HPDE6-E6E7 (cell line): ENCODE measurements around the gene AMIGO3.
"Not testable (repeated sequence)": the region's sequence is repeated elsewhere in the genome, so short reads cannot be mapped to it uniquely, and the experiment has no call there.

ENCODE experiments used
- DNase-seq: peaks from one replicate; pipeline ENCODE4 v3.0.0; 2011; ENCODE audit warnings: missing footprints; ENCODE audit errors: extremely low spot score

Gene AMIGO3

DNA sequence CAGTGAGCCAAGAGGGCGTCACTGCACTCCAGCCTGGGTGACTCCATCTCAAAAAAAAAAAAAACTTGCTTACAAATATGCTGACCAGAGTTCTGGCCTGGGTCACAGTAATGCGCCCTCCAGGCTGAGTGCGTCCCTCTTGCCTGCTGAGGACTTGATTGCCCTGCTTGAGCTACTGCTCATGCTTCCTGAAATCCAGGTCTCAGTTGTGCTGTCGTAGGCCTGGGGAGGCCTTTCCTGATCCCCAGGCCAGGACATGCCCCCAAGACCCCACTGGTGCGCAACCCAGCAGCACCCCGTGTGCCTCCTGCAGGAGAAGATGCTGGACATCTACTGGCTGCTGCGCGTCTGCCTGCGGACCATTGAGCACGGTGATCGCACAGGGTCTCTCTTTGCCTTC, 7.3 kb downstream of the AMIGO3 start:
- DNase-seq: no peak

DNA sequence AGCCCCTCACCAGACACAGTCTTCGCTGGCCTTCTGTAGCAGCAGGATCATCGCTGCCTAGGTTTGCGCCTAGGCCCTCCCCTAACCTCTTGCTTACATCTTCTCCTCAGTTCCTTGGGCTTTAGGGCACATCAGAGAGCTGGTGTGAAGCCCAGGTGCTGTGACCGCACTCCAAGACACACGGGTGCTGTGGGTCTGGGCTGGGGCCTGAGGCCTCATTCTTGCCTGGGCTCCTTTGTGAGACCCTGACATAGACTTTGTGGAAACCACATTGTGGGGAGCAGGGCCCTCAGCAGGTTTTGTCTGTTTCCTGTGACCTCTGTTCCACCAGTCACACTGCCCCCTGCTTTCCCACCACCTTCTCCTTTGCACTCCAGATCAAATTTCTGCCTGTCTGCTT, 8.0 kb downstream of the AMIGO3 start:
- no peak for DNase-seq

DNA sequence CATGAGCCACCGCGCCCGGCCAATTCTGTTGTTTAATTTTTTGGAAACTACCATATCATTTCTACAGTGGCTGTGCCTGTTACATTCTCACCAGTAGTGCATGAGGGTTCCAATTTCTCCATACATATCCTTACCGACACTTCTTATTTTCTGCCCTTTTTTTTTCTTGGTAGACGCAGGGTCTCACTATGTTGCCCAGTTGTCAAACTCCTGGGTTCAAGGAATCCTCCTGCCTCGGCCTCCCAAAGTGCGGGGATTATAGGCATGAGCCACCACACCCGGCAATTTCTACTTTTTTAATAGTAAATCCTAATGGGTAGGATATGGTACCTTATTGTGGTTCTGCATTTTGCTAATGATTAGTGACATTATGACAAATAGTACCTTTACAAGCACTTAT, 9.6 kb downstream of the AMIGO3 start:
- no peak for DNase-seq

DNA sequence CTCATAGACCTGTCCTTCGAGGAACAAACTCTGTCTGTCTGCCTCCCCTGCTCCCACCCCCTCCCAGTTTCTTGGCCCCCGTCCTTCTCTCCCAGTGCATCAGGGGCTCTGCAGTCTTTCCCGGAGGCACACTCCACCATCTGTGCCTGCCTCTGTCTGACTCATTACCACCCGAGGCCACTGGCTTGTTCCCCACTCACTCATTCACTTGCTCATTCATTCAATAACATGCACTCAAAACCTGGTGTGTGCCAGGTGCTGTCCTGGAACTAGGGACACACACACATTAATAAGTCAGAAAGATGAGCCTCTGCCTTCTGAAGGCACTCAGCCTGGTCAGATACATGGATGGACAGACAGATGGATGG, 12.4 kb downstream of the AMIGO3 start:
- DNase-seq: no peak

DNA sequence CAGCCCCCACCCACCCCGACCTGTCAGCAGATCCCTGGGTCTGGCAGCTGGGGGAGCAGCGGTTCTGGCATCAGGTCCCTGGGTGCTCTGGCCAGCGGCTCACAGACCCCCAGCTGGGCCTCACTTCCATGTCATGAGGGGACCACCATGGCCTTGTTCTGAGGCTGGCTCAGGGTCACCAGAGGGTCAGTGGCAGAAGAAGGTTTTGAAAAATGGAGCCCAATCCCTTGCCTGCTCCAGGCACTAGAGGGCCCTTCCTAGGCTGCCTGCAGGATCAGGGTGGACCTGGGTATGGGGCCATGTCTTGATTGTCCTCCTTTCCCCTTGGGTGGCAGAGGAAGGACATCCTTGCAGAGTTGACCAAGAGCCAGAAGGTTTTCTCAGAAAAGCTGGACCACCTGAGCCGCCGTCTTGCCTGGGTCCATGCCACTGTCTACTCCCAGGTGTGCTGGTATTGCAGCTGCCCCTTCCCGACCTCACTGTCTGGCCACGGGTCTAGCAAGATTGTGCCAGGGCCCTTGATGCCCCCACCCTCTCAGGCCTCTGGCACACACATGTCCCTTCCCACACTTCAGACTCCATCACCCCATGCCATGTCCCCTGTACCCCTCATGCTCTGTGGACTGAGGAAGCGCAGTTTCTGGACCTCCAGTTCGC, 12.9 kb downstream of the AMIGO3 start:
- no peak for DNase-seq

DNA sequence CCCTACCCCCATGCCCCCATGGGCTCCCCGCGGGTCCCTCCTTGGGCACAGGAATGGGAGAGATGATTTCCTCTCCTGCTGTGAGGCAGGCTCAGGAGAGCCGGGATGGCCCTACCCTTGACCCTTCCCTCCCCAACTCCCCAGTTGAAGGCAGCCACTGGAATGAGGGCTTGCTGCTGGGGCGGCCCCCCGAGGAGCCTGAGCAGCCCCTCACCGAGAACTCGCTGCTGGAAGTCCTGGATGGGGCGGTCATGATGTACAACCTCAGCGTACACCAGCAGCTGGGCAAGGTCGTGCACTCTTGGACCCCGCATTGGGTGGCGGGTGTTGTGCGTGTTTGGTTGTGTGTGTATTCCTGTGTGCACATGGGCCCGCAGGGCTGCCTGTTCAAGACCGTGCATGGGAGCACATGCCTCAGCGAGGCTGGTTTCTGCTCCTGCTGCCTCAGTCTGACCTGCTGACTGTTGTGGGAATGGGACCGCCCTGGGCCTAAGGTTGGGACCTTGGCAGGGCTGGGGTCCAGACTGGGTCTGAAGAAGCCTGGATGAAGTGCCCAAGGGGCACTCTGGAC, 14.0 kb downstream of the AMIGO3 start:
- DNase-seq: no peak

DNA sequence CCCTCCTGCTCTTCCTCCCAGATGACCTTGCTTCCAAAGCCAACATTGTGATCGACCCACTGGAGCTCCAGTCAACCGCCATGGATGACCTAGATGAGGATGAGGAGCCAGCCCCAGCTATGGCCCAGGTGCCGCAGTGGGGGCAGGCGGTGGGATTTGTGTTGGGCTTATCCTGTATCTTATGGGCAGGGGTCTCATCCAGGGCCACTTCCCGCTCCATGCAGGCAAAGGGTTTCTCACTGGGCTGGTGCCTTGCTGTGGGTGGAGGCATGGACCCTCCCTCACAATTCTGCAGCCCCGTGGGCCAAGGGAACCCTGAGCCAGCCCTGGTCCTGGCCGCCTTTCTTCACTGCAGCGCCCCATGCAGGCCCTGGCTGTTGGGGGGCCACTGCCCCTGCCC, 14.9 kb downstream of the AMIGO3 start:
- no peak for DNase-seq

DNA sequence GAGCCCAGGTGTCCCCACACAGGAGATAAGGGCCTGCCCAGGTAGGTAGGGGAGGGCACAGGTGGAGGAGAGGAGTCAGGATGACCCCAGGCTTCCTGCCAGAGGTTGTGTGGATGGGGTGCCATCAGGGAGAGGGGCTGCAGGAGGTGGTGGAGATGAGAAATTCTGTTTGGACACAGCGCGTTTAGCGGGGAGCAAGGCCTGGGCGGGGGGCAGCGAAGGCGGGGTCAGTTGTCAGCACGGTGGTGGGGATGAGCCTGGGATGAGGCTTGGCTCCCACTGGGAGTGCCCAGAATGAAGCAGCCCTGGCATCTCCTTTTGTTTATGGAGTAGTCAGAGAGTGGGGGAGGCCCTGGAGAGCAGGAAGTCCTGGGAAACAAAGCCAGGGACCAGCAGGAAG, 15.5 kb downstream of the AMIGO3 start:
- no peak for DNase-seq

DNA sequence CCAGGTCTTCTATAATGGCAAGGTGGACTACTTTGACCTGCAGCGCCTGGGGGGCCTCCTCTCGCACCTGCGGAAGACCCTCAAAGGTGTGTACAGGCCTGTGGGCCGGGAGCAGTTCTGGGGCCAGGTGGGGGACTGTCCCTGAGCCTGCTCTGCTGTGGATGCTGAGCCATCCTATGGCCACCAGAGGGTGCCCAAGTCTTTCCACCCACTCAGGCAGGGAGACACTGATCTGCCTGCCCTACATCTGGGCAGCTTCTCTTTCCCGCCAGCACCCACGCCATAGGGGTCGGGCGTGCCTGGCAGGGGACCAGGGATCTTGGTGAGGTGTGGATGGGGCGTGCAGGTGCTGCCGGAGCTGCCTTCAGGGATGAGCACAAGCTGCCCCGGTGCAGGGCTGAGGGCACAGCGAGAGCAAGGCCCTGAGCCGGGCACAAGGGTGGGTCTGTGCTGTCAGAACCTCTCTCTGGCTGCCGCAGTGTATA, 16.0 kb downstream of the AMIGO3 start:
- peak; percentile 49 for DNase-seq

DNA sequence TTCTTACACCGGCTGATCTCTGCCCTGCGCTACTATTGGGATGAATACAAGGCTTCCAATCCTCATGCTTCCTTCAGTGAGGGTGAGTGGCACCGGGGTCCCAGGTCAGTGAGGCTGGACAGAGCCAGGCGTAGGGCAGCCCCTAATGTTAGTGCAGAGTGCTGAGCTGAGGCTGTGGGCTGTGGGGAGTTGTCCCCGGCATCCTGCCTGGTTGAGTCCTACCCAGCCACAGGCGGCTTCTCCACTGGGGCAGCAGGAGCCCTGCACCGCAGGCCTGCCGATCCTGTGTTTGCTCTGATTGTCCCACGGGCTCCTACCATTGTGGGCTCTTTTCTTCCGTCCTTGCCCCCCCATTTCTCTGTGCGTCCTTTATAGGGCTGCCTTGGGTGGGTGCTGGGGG, 16.8 kb downstream of the AMIGO3 start:
- DNase-seq: no peak

DNA sequence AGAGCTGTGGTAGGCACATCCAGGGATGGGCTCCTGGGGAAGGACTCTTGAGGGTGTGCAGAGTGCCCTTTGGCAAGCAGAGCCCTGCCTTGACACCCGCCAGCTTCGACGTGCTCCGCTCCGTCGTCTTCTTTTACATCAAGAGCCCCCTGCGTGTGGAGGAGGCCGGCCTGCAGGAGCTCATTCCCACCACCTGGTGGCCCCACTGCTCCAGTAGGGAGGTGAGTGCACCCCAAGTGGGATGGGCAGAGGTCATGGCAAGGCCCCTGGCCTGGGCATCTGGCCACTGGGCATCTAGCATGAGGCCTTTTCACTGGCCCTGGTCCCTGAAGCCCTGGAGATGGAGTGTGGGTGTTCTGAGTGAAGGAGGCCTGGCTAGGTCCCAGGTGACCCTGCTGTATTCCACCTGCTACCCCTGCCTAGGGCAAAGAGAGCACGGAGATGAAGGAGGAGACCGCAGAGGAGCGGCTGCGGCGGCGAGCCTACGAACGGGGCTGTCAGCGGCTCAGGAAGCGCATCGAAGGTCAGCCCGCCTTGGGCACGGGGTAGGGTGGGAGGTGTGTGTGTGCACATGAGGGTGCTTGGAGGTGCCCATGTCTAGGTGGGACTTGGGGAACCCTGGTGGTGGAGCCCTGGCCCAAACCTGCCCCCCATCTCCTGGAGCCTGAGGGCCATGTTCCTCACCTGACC, 18.0 kb downstream of the AMIGO3 start:
- DNase-seq: no peak

DNA sequence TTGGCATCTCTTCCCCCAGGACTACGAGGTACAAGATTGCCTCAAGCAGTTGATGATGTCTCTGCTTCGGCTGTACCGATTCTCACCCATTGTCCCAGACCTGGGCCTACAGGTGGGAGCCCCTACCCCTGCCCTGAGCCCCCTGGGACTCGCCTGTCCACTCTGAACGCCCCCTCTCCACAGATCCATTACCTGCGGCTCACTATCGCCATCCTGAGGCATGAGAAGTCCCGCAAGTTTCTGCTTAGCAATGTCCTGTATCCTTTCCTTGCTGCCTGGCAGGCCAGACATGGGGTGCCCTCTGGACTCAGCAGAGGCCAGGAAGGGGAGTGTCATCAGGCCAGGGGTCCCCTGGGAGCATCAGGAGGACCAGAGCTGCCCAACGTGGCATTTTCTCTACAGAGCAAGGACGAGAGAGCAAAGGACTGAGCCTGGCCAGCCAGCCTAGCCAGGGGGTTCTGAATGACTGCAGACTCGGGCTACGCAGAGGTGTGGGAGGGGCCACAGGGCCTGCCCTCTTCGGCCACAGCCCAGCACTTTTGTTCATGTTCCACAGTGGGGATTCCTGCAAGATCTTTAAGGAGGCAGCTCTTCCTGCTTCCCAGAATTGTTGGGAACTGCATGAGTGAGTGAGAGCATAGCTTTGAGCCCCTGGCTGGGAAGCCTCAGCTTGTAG, 18.9 kb downstream of the AMIGO3 start:
- DNase-seq: no peak

DNA sequence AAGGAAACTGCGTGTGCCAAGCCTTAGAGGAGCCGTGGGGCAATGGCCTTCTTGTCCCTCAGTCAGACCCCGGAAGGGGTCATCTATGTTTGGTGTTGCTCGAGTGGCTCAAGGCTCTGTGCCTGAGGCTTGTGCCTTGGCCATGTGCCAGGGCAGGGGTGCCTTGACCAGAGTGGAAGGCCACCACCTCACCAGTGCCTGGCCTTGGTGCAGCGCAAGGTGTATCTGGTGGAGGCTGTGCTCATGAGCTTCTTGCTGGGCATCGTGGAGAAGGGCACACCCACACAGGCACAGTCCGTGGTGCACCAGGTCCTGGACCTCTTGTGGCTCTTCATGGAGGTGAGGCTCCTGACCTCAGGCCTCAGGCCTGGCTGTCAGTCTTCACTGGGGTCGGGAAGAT, 19.5 kb downstream of the AMIGO3 start:
- no peak for DNase-seq

DNA sequence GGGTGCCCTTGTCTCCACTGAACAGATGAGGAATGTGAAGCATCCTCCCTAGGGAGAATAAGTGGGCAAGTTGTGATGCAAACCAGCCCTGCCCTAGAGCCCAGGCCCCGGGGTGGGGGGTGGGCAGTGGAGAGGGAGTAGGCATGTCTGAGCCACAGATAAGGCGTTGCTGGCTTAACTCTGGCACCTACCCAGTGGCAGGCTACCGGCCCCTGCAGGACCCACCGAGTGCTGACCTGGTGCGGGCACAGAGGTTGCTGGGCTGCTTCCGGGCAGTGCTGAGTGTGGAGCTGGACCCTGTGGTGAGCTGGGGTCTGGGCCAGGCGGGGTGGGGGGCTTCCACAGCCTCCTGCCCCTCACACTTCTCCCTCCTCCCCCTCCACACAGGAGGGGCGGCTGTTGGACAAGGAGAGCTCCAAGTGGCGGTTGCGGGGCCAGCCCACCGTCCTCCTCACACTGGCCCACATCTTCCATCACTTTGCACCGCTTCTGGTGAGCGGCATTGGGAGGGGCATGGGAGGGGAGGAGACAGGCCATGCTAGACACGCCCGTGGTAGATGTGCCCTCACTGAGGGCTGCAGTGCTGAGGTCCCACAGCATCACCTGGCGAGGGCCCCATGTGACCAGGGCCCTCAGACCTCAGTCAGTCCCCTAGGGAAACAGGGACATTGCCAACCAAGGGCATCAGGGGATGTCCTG, 20.1 kb downstream of the AMIGO3 start:
- DNase-seq: no peak

DNA sequence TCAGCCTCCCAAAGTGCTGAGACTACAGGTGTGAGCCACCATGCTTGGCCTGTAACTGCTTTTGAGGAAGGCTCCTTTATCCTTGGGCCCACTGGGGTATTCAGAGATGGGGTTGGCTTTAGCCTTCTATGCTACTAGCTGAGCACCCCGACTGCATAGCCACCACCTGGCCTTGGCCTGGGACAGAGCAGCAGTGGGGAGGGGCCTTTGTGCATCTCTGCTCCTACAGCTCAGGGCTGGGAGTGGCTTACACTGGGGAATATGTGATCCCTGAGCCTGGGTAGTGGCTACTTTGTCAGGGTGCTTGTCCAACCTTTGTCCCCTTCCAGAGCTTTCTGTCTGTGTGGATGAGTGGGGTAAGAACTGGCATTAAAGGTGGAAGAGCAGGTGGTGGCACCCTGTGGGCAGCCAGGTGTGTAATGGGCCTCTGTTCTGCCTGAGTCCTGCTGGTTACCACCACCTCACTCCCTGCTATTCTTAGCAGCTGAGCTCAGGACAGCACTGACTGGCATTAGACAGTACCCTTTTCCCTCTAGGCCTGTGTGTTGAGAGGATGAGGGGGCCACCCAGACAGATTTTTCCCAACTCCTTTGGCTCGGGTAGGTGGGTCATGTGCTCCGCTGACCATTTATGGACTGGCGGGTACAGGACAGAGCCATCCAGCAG, 24.0 kb downstream of the AMIGO3 start:
- not testable (repeated sequence) for DNase-seq

DNA sequence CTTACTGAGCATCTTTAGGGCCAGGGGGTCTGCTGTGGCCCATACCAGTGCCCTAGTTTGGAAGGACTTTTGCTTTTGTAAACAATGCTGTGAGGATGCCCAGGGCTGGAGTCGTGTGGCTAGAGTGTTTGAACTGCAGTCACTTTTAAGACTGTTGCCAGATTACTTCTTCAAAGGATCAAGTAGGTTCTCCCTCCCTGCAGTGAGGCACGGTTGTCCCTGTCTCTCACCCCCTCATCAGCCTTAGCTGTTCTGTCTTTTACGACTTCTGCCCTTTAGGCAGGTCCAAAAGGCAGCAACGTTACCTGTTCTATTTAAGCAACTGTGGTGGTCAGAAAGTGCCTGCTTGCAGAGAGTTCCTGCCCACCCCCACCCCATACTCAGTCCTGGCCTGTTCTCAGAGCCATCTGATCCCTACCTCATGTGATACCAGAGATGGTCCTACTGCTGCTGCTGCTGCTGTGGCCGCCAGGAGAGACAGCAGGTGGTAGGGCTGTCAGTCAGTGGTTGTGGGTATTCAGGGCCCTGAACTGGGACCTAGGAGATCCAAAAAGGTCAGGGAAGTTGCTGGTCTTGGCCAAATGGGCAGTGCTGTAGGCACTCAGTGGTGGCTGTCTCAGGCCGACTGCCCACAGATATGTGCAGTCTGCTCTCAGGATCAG, 24.9 kb downstream of the AMIGO3 start:
- not testable (repeated sequence) for DNase-seq

DNA sequence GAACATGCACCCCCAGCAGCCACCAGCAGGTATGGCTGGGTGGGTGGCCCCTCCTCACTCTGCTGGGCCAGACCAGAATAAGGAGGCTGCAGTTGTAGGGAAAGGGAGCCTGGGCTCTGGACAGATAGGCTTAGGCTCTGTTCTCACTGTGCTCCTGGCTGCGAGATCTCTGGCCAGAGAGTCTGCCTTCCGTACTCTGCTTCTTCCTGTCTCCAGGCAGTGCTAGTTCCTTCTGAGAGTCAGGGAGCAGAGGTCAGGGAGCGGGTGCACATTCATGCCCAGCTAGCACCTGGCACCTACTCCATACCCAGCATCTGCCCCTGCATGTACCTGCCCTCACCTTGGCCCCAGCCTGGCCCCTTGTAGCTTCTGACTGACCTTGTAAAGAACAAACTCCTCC, 28.0 kb downstream of the AMIGO3 start:
- DNase-seq: not testable (repeated sequence)

DNA sequence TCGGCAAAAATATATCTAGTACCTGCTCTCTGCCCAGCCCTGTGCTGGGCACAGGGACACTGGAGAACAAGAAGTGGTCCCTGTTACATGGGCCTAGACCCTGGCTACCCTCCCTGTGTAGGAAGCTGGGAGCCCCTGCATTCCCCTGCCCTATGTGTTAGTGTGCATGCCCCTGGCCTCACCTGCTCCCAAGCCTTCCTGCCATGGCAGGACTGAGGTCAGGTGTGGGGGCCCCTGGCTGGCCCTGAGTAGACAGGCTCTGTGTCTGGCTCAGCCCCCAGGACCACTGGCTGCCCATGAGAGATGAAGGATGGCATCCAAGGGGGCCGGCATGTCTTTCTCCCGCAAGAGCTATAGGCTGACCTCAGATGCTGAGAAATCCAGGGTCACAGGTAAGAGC, 28.6 kb downstream of the AMIGO3 start:
- DNase-seq: not testable (repeated sequence)

DNA sequence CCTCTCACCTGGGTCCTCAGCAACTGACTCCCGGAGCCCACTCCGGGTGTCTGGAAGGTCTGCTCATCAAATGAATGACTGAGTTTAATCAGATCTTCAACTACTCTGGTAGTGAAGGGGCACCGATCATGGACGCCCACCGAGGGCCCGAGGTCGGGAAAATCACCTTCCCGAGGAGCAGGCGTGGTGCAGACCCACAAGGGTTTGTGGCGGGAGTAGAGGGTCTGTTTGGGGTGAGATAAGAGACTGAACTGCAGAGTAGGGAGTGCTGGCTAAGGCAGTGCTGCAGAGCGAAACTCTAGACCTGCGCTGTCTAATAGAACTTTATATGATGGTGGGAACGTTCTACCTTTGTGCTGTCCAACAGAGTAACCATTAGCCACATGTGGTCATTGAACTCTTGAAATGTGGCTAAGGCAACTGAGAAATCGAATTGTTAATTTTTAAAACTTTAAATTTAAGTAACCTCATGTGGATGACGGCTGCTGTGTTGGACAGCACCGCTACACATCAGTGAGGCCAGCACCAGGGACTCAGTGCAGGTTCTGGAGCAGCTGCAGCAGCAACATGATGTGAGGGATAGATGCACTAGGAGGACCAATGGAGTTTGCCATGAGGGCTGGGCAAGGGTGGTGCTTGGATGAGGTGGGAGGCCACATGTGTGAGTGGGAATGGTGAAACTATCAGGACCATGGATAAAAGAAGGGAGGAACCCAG, 29.4 kb downstream of the AMIGO3 start:
- DNase-seq: not testable (repeated sequence)
